Osteocyte (in vitro differentiated cells): ENCODE measurements around the gene NME9. TPM values are rescaled to one million over a fixed set of nuclear protein-coding genes. Genes with fewer than 3 reads are reported as not detected.

Source experiments
- DNase-seq: peaks from one replicate; pipeline ENCODE4 v3.0.0; 2021; ENCODE audit warnings: mixed read lengths; ENCODE audit not compliant: unreplicated experiment; ENCODE audit errors: extremely low spot score
- H3K27ac Mint-ChIP-seq: one replicate; pipeline ENCODE4 v1.8.0; 2021; ENCODE audit warnings: mild to moderate bottlenecking, mixed read lengths; ENCODE audit not compliant: unreplicated experiment
- H3K27me3 Mint-ChIP-seq: one replicate; pipeline ENCODE4 v1.8.0; 2021; ENCODE audit warnings: mixed read lengths; ENCODE audit not compliant: unreplicated experiment
- H3K36me3 Mint-ChIP-seq: one replicate; pipeline ENCODE4 v1.8.0; 2021; ENCODE audit warnings: mixed read lengths; ENCODE audit not compliant: unreplicated experiment
- H3K4me1 Mint-ChIP-seq: one replicate; pipeline ENCODE4 v1.8.0; 2021; ENCODE audit warnings: mixed read lengths; ENCODE audit not compliant: unreplicated experiment
- H3K4me3 Mint-ChIP-seq: one replicate; pipeline ENCODE4 v1.8.0; 2021; ENCODE audit warnings: mild to moderate bottlenecking, moderate library complexity, mixed read lengths; ENCODE audit not compliant: unreplicated experiment
- H3K9me3 Mint-ChIP-seq: one replicate; pipeline ENCODE4 v1.8.0; 2021; ENCODE audit warnings: mixed read lengths; ENCODE audit not compliant: unreplicated experiment
- CTCF ChIP-seq: fragments of 200-600 bp; sonication (generic); IDR thresholded peaks from 2 replicates; pipeline ENCODE4 v1.5.0; 2021; ENCODE audit warnings: antibody characterized with exemption, mild to moderate bottlenecking, moderate library complexity
- total RNA-seq: library from RNA; stranded (reverse); gene quantifications from 2 replicates; pipeline ENCODE4 v1.2.1, GENCODE V29; 2021

NME9 gene
- total RNA-seq, 1 donor from 2014 or later = not detected

- no peak for DNase-seq
- peaks cover 22% of the 10 kb centered on the region for H3K36me3 Mint-ChIP-seq
- H3K4me1 Mint-ChIP-seq = no peaks in the 10 kb centered on the region
- H3K4me3 Mint-ChIP-seq = no peak overlapping the region
- H3K27ac Mint-ChIP-seq = no peak overlapping the region
- H3K27me3 Mint-ChIP-seq = no peaks in the 10 kb centered on the region
- no peaks in the 10 kb centered on the region for H3K9me3 Mint-ChIP-seq
- TF ChIP-seq CTCF = peak; percentile 7
These were observed 44.6 kb downstream of the NME9 start for GRCh38 chr3:138284957-138285477.

DNA sequence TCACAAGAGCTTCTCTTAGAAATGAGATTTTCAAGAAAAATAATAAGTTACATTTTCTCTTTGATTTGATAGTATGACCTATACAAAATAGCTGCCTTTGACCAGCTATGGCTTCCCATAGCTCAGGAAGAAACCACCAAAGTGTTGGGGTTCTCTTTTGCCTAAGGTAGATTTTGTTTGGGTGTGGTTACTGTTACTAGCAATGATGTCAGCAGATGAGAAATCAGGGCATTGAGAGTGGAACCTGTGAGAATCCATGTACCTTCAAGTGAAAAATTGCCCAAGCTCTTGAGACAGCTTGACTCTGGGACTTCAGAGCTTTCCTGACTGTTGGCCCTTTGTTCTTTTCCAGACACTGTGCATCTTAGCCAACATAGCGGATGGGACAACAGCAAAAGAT, 45.6 kb downstream of the NME9 start:
- Mint-ChIP-seq H3K9me3 (no peaks in the 10 kb centered on the region), H3K36me3 (peaks cover 16% of the 10 kb centered on the region)

DNA sequence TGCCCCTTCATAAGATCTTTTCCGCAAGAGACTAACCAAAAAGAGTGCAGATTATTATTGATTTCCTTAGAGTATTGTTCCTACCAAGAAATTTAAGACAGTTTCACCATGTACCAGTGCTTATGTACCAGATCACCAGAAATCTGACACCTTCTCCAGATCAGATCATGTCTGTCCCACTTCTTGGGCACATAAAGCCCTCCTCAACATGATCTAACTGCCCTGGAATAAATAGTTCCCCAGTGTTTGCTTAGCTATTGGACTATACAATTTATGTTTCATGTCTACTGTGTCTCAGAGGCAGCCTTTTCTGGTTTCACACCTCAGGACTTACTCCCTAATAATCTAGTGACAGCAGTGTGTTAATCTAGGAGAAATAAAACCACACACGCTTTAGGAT, 46.8 kb downstream of the NME9 start:
- Mint-ChIP-seq H3K4me1 (no peaks in the 10 kb centered on the region), H3K36me3 (peaks cover 12% of the 10 kb centered on the region), H3K27me3 (no peaks in the 10 kb centered on the region), H3K4me3 (no peak overlapping the region), H3K27ac (no peak overlapping the region), H3K9me3 (no peaks in the 10 kb centered on the region)
- no peak for DNase-seq
- TF ChIP-seq CTCF = no peak

More for the DNA sequence above, 45.6 kb downstream of the NME9 start:
- Mint-ChIP-seq H3K27ac (no peak overlapping the region), H3K4me3 (no peak overlapping the region), H3K4me1 (no peaks in the 10 kb centered on the region), H3K27me3 (no peaks in the 10 kb centered on the region)
- DNase-seq = no peak
- TF ChIP-seq CTCF = no peak

DNA sequence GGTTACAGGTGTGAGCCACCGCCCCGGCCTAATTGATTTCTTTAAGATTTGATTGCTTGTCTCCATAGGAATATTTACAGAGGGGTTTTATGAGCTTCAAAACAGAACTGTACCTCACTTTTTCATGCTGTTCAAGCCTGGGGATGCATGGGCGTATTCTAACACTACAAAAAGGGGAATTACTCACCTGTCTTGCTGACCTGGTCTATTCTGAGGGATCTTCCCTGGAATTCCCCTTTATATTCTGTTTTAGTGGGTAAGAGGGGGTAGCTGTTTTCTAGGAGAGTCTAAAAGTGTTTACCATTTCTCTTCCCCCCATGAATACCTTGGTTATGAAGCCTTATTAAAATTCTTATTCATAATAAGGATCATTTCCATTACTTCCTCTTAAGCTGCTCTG, 48.1 kb downstream of the NME9 start:
- Mint-ChIP-seq H3K4me1 (no peaks in the 10 kb centered on the region), H3K4me3 (no peak overlapping the region), H3K27ac (no peak overlapping the region), H3K9me3 (no peaks in the 10 kb centered on the region), H3K27me3 (no peaks in the 10 kb centered on the region), H3K36me3 (peaks cover 16% of the 10 kb centered on the region)
- TF ChIP-seq CTCF = no peak
- DNase-seq = no peak

DNA sequence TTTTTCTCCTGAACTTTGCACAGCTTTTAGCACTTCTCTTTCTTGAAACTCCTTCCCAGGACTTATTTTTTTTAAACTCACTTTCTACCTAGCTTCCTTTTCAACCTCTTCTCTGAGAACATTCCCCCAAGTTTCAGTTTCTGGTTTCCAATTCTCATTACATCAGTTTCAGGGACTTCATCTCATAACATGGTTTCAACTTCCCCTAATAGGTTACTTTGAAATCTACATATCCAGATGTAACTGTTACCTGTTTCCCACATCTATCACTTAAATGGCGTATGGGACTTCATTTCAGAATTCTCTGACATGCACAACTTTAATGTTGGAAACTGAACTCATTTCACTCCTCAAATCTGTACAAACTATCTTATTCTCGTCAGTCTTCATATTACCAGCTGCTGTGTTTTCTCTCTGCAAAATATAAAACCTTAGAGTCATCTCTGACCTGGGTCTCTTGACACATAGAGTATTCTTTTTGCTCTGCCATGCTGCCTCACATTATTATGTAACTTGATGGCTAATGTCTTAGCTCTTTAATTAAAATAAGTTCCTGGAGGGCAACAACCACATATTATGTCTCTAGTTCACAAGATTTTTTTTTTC, 58.4 kb downstream of the NME9 start:
- no peaks in the 10 kb centered on the region for H3K9me3 Mint-ChIP-seq
- no peaks in the 10 kb centered on the region for H3K27me3 Mint-ChIP-seq
- no peak overlapping the region for H3K27ac Mint-ChIP-seq
- no peaks in the 10 kb centered on the region for H3K4me1 Mint-ChIP-seq
- no peak overlapping the region for H3K4me3 Mint-ChIP-seq
- no peak for TF ChIP-seq CTCF
- peaks cover 35% of the 10 kb centered on the region for H3K36me3 Mint-ChIP-seq
- DNase-seq = no peak
